ENCODE data around the gene VTA1.

DNA sequence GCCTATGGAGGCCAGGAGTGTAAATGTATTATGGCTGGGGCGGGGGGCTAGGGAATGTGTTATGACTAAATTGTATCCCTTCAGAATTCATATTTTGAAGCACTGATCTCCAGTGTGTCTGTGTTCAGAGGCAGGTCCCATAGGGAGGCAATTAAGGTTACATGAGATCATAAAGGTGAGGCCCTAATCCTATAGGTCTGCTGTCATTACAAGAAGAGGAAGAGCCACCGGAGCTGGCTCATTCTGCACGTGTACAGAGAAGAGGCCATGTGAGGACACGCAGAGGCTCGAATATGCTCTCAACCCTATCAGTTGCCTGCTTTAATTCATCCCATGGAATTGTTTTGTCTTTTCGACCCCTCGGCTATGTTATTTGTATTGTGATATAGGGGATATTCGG lies 76.9 kb downstream of the VTA1 start:
- TF ChIP-seq POLR2AphosphoS5 (IDR thresholded peaks at IDR 0.05) (no peak), POLR2A (IDR thresholded peaks at IDR 0.05) (no peak)
- TF ChIP-seq, protein P1, sequence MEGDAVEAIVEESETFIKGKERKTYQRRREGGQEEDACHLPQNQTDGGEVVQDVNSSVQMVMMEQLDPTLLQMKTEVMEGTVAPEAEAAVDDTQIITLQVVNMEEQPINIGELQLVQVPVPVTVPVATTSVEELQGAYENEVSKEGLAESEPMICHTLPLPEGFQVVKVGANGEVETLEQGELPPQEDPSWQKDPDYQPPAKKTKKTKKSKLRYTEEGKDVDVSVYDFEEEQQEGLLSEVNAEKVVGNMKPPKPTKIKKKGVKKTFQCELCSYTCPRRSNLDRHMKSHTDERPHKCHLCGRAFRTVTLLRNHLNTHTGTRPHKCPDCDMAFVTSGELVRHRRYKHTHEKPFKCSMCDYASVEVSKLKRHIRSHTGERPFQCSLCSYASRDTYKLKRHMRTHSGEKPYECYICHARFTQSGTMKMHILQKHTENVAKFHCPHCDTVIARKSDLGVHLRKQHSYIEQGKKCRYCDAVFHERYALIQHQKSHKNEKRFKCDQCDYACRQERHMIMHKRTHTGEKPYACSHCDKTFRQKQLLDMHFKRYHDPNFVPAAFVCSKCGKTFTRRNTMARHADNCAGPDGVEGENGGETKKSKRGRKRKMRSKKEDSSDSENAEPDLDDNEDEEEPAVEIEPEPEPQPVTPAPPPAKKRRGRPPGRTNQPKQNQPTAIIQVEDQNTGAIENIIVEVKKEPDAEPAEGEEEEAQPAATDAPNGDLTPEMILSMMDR (IDR thresholded peaks at IDR 0.05), result no peak
